ENCODE measurements around the gene INAVA.
"Not testable (repeated sequence)": the region's sequence is repeated elsewhere in the genome, so short reads cannot be mapped to it uniquely, and the experiment has no call there.

Gene INAVA

DNA sequence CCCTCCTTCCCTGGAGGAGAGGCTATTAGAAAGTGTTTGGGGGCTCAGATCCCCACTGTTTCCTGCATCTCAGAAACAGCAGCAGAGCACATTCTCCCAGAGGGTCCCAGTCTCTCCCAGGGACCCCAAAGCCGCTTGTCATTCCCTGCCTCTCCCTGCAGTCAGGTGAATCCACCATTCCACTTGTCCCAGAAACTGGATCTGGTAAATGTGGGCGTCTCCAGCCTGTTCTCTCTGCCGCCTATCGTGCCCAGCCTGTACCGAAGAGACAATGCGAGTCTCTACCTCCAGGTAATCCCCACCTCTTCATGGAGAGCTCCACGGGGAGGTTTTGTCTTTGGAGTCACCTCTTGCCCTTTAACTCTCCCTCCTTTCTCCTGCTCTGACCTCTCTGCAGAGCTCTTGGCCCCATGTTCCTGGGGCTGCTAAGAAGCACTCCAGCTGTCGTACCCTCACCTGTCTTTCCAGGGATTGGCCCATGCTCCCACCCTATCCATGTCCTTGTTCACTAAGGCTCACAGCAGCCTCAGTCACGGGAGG lies 26.9 kb downstream of the INAVA start:
- TF ChIP-seq, protein P1, sequence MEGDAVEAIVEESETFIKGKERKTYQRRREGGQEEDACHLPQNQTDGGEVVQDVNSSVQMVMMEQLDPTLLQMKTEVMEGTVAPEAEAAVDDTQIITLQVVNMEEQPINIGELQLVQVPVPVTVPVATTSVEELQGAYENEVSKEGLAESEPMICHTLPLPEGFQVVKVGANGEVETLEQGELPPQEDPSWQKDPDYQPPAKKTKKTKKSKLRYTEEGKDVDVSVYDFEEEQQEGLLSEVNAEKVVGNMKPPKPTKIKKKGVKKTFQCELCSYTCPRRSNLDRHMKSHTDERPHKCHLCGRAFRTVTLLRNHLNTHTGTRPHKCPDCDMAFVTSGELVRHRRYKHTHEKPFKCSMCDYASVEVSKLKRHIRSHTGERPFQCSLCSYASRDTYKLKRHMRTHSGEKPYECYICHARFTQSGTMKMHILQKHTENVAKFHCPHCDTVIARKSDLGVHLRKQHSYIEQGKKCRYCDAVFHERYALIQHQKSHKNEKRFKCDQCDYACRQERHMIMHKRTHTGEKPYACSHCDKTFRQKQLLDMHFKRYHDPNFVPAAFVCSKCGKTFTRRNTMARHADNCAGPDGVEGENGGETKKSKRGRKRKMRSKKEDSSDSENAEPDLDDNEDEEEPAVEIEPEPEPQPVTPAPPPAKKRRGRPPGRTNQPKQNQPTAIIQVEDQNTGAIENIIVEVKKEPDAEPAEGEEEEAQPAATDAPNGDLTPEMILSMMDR (IDR thresholded peaks at IDR 0.05; ENCODE audit: low read depth, low read length, missing control alignments): no peak
- in situ Hi-C loops (cut with HindIII; ENCODE audit: low sequenced_read_pairs): no loop called here
- no peak for DNase-seq (ENCODE audit: low read depth)
- no peak overlapping the region for H3K4me3 ChIP-seq (ENCODE audit: low read depth, low read length)

- TF ChIP-seq, protein P1 (IDR thresholded peaks at IDR 0.05; ENCODE audit: low read depth, low read length, missing control alignments): no peak
- no peak overlapping the region for H3K4me3 ChIP-seq (ENCODE audit: low read depth, low read length)
- in situ Hi-C loops (cut with HindIII; ENCODE audit: low sequenced_read_pairs): no loop called here
- DNase-seq (ENCODE audit: low read depth): no peak
These were observed 27.7 kb downstream of the INAVA start for GRCh38 chr1:200922406-200922805.

DNA sequence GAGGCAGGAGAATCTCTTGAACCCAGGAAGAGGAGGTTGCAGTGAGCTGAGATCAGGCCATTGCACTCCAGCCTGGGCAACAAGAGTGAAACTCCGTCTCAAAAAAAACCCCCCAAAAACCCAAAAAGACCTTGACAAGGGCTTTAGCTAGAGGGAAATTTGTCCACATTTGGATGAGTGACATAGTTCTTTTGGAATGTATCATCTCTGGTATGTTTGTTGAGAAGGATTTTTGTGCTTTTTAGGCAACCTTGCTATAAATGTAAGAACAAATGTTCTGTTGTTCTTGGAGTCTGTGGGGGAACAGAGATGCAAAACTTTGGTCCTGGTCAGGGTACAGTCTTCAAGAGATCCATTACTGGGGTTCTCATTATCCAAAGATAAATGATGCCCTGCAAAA lies 28.9 kb downstream of the INAVA start:
- no peak overlapping the region for H3K4me3 ChIP-seq (ENCODE audit: low read depth, low read length)
- DNase-seq (ENCODE audit: low read depth): no peak
- in situ Hi-C loops (cut with HindIII; ENCODE audit: low sequenced_read_pairs): no loop called here
- TF ChIP-seq, protein P1 (IDR thresholded peaks at IDR 0.05; ENCODE audit: low read depth, low read length, missing control alignments): no peak

GRCh38 chr1:200925831-200926230 lies 31.1 kb downstream of the INAVA start:
- TF ChIP-seq, protein P1 (IDR thresholded peaks at IDR 0.05; ENCODE audit: low read depth, low read length, missing control alignments): no peak
- in situ Hi-C loops (cut with HindIII; ENCODE audit: low sequenced_read_pairs): no loop called here
- DNase-seq (ENCODE audit: low read depth): peak; percentile 5

DNA sequence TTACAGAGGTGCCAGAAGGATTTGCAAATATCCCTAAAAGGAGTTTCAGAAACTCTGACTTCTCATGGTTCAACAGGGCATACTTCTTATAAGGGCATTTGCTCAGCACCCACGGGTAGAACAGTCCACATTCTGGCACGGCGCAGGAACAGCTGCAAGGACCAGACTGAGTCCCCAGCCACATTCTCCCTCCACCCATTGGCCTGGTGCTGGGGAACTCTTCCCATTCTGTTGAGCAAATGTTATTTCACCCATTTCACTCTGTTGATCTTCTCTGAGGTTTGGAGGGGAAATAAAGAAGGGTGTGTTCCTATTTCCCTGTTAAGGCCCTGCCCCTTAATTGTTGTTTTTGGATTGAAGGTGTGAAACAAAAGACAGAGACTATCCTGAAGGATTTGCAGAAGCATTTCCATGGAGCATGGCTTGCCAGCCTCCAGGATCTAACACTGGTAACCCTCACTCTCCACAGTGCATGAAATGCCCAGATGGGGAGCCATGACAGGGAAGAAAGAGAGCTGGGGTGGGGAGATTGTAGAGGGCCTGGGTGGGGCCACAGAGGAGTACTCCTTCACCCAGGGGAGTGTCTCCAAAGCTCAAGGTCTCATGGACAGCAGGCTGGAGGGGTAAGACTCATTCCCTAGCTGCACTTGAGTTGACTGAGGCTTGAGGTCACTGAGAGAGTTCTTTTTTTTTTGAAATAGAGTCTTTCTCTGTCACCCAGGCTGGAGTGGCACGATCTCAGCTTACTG lies 35.0 kb downstream of the INAVA start:
- in situ Hi-C loops (cut with HindIII; ENCODE audit: low sequenced_read_pairs): no loop called here
- H3K4me3 ChIP-seq (ENCODE audit: low read depth, low read length): no peak overlapping the region
- TF ChIP-seq, protein P1 (IDR thresholded peaks at IDR 0.05; ENCODE audit: low read depth, low read length, missing control alignments): no peak

More at GRCh38 chr1:200925831-200926230, 31.1 kb downstream of the INAVA start:
- no peak overlapping the region for H3K4me3 ChIP-seq (ENCODE audit: low read depth, low read length)

DNA sequence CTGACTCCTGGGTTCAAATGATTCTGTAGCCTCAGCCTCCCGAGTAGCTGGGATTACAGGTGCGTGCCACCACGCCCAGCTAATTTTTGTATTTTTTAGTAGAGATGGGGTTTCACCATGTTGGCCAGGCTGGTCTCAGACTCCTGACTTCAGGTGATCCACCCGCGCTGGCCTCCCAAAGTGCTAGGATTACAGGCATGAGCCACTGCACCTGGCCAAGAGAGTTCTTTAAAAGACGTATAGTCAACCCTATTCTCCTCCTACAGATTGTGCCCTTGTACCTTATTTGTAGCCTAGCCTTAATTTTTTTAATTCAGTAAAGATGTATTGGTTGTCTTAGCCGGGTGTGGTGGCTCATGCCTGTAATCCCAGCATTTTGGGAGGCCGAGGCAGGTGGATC lies 35.6 kb downstream of the INAVA start:
- H3K4me3 ChIP-seq (ENCODE audit: low read depth, low read length); in situ Hi-C loops (cut with HindIII; ENCODE audit: low sequenced_read_pairs); DNase-seq (ENCODE audit: low read depth): not testable (repeated sequence)

More for the DNA sequence above, 35.0 kb downstream of the INAVA start:
- DNase-seq (ENCODE audit: low read depth): no peak

DNA sequence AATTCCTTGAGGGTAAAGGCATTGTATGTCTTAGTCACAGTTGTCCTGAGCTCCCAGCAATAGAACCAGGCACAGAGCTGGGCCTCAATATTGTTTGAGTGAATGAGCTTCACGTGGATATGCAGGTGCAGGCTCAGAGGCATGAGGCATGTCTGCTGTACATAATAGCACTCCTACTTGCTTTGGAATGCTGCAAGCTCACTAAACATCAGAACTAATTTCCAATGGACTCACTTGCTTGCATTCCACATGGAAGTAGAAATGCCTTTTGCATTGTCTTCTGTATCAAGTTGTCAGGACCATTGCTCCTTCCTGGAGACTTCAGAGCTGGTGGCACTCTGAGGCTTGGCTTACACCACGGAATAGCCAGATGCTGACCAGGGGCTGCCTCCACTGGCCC lies 37.1 kb downstream of the INAVA start:
- in situ Hi-C loops (cut with HindIII; ENCODE audit: low sequenced_read_pairs): no loop called here
- no peak overlapping the region for H3K4me3 ChIP-seq (ENCODE audit: low read depth, low read length)

More for the DNA sequence above, 37.1 kb downstream of the INAVA start:
- DNase-seq (ENCODE audit: low read depth): no peak
- TF ChIP-seq, protein P1 (IDR thresholded peaks at IDR 0.05; ENCODE audit: low read depth, low read length, missing control alignments): no peak

Data from astrocyte of the cerebellum (primary cell).